NB4 (cell line): Measurements from ENCODE around the gene GPR158.

ENCODE experiments used
- DNase-seq: peaks from one replicate; pipeline ENCODE4 v3.0.0; 2010; ENCODE audit warnings: low read depth
- H3K4me3 ChIP-seq: one replicate; pipeline ENCODE4 v1.5.1; 2011; ENCODE audit warnings: mild to moderate bottlenecking, low read depth, low read length, moderate library complexity
- CTCF ChIP-seq: IDR thresholded peaks from one replicate; pipeline ENCODE4 v1.5.1; 2012; ENCODE audit warnings: low read depth, low read length
- MAX ChIP-seq: IDR thresholded peaks from 2 replicates; pipeline ENCODE4 v1.6.1; 2011; ENCODE audit warnings: low read depth, low read length
- MYC ChIP-seq: IDR thresholded peaks from 2 replicates; pipeline ENCODE4 v1.6.1; 2011; ENCODE audit warnings: low read depth, low read length
- POLR2A ChIP-seq: IDR thresholded peaks from 2 replicates; pipeline ENCODE4 v1.6.1; 2011; ENCODE audit warnings: mild to moderate bottlenecking; ENCODE audit not compliant: insufficient read length; ENCODE audit errors: extremely low read depth

The GPR158 gene

GRCh38 chr10:25384618-25385017 lies 209.8 kb downstream of the GPR158 start:
- H3K4me3 ChIP-seq = no peak overlapping the region
- no peak for DNase-seq
- no peak for TF ChIP-seq MYC

DNA sequence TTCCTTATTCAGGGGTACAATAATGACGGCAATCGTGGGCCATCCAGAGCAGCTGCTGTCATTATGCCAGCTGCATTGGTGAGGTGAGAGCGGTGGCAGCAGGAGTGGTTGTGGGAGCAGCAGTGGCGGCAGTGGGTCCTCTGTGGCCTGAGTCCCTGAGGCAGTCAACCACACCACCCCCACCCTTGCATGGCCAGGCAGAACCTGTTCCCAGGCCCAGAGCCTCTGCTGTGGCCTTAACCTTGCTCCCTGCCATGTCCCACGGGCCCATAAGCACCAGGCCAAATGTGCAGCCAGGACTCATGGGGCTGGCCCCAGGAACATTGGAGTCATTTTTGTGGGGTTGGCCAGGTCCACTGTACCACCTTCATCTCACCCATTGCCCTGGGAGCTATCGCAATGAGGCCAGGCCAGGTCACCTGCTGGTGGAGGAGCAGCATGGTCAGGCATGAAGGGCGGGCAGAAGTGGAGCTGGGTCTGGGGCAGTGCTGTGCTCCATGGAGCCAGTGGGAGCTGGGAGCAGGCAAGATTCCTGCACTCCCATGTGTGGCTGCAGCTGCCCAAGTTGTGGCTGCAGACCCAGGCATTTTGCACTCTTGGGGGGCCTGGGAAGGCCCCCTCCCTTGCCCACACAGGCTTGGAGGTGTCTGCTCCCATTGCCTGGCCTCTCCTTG lies 213.5 kb downstream of the GPR158 start:
- TF ChIP-seq POLR2A = no peak
- TF ChIP-seq CTCF = no peak
- no peak for TF ChIP-seq MYC
- no peak for DNase-seq
- H3K4me3 ChIP-seq = no peak overlapping the region

DNA sequence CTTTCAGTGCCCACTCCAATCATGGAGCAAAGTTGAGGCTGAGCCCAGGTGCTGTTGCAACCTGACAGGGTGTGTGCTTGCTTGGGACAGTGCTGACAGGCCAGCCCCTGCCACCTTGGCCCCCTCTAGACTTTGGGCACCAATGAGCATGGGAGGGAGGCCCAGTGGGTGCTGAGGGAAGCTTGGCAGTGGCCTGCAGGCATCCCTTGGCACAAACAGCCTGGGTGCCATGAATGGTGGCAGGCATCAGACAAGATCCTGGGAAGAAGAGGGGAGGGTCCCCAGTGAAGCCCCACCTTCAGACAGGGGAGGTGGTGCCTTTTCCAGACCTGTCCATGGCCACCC lies 214.0 kb downstream of the GPR158 start:
- TF ChIP-seq CTCF = no peak
- no peak for TF ChIP-seq POLR2A
- no peak for TF ChIP-seq MAX
- no peak for DNase-seq
- H3K4me3 ChIP-seq = no peak overlapping the region

DNA sequence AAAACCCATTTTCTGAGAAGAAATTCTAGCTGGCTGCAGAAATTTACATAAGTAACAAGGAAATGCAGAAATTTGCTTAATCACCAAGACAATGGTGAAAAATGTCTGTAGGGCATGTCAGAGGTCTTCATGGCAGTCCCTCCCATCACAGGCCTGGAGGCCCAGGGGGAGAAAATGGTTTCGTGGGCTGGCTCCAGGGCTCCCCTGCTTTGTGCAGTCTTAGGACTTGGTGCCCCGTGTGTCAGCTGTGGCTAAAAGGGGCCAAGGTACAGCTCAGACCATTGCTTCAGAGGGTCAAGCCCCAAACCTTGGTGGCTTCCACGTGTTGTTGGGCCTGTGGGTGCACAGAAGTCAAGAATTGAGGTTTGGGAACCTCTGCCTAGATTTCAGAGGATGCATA lies 215.9 kb downstream of the GPR158 start:
- TF ChIP-seq MAX (no peak), CTCF (no peak), POLR2A (no peak), MYC (no peak)
- DNase-seq = no peak
- no peak overlapping the region for H3K4me3 ChIP-seq

DNA sequence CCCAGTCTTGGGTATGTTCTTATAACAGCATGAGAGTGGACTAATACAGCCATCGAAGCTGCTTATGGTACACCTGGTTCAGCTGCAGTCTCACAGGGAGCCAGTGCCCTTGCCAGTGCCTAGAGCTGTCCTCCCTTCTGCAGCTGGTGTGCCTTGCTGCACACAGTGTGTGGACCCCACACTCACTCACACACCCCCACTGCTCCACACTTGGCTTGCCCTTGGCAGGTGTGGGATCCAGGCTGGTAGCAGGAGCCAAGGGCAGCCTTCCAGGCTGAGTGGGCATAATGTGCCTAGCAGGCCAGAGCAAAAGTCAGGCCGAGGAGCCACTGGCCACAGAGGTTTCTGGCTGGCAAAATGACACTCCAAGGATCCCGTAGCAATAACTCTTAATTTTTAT lies 217.3 kb downstream of the GPR158 start:
- no peak for DNase-seq
- no peak overlapping the region for H3K4me3 ChIP-seq
- no peak for TF ChIP-seq MYC
- TF ChIP-seq MAX = no peak
- no peak for TF ChIP-seq POLR2A
- no peak for TF ChIP-seq CTCF

- TF ChIP-seq MYC (no peak), CTCF (no peak), MAX (no peak), POLR2A (no peak)
- DNase-seq = no peak
- H3K4me3 ChIP-seq = no peak overlapping the region
Measured at GRCh38 chr10:25393621-25394020, 218.8 kb downstream of the GPR158 start.
